Lower leg skin (tissue), 4 donors: ENCODE results near the gene CIAO2A. TPM values are rescaled to one million over a fixed set of nuclear protein-coding genes. Genes with fewer than 3 reads are reported as not detected.

Source experiments
- DNase-seq, 2 donors: peaks; one replicate each; pipeline ENCODE4 v3.0.0-alpha.2; 2019; ENCODE audit warnings: low spot score in 2 of 2
- H3K4me3 ChIP-seq: fragments of 200-600 bp; sonication (generic); 2 replicates; pipeline ENCODE4 v1.5.1; 2017; ENCODE audit warnings: mild to moderate bottlenecking, low read depth; ENCODE audit not compliant: poor library complexity, severe bottlenecking
- POLR2A ChIP-seq, 2 donors: fragments of 450-650 bp; IDR thresholded peaks; one replicate each; pipeline ENCODE4 v1.6.1; 2016 to 2017; ENCODE audit warnings: antibody characterized with exemption in 2 of 2, mild to moderate bottlenecking in 1 of 2, moderate library complexity in 1 of 2
- WGBS, 2 donors: methylation state at CpG; one replicate each; pipeline ENCODE4 v1.1.5; 2018; 5-methylcytosine and 5-hydroxymethylcytosine counted together
- intact Hi-C: fragments of 100-400 bp; cut with DNase I; formaldehyde crosslinking; loops from one replicate; pipeline ENCODE4 v1.15.0; 2023; ENCODE audit warnings: low total_unique reads
- total RNA-seq, 4 donors: library from RNA; depleted of rRNA; stranded (reverse); fragments of >200 nt; gene quantifications; one replicate each; pipeline ENCODE4 v1.1.0, GENCODE V29; 2016
- TF ChIP-seq, protein P1 (sequence below), 3 donors: fragments of 450-650 bp; IDR thresholded peaks; one replicate each; pipeline ENCODE4 v1.5.1; 2016; ENCODE audit warnings: antibody characterized with exemption in 3 of 3, mild to moderate bottlenecking in 3 of 3, moderate library complexity in 2 of 3

Gene CIAO2A
- total RNA-seq, 4 donors from 2014 or later = 18.7 to 36.8 (median 30.7) TPM

- no peak for DNase-seq
- H3K4me3 ChIP-seq = no peak overlapping the region
- 94 to 99% methylated on average over 6 of the region's 6 CpGs for WGBS, 2 donors
- intact Hi-C loops = no loop called here
- TF ChIP-seq, protein P1, sequence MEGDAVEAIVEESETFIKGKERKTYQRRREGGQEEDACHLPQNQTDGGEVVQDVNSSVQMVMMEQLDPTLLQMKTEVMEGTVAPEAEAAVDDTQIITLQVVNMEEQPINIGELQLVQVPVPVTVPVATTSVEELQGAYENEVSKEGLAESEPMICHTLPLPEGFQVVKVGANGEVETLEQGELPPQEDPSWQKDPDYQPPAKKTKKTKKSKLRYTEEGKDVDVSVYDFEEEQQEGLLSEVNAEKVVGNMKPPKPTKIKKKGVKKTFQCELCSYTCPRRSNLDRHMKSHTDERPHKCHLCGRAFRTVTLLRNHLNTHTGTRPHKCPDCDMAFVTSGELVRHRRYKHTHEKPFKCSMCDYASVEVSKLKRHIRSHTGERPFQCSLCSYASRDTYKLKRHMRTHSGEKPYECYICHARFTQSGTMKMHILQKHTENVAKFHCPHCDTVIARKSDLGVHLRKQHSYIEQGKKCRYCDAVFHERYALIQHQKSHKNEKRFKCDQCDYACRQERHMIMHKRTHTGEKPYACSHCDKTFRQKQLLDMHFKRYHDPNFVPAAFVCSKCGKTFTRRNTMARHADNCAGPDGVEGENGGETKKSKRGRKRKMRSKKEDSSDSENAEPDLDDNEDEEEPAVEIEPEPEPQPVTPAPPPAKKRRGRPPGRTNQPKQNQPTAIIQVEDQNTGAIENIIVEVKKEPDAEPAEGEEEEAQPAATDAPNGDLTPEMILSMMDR (IDR thresholded peaks at IDR 0.05) = no peak
- no peak for TF ChIP-seq POLR2A (IDR thresholded peaks at IDR 0.05)
These were observed 71.1 kb downstream of the CIAO2A start for GRCh38 chr15:64022571-64022970.

Other genes starting within 250 kb of the CIAO2A start
- 10 to 100 TPM; 10.9 to 27.5 (median 13.3) TPM for gene DAPK2, start 47.4 kb downstream of the CIAO2A start, total RNA-seq
- 10 to 100 TPM; 51.3 to 94.9 (median 65.7) TPM for gene SNX1, start 2.1 kb upstream of the CIAO2A start, total RNA-seq
- 1 to 10 TPM in 1 of 4 donors, under 1 TPM in 2, not detected in 1; 0.12 to 1.6 (median 0.39) TPM for gene SNX22, start 57.9 kb upstream of the CIAO2A start, total RNA-seq
- 100 to 1,000 TPM; 149 to 195 (median 164) TPM for gene PPIB, start 69.2 kb upstream of the CIAO2A start, total RNA-seq